Astrocyte (in vitro differentiated cells and primary cell): ENCODE results near the gene RPL10. TPM values are rescaled to one million over a fixed set of nuclear protein-coding genes. Genes with fewer than 3 reads are reported as not detected.

Experiments
- DNase-seq: peaks from one replicate; pipeline ENCODE4 v3.0.0-alpha.2; 2010; ENCODE audit warnings: low read depth
- FAIRE-seq: peaks from 2 replicates; lab custom pipeline; 2011; peaks lifted over from hg19 to GRCh38; lab: Jason Lieb, UNC
- H2AFZ ChIP-seq: 2 replicates; pipeline ENCODE4 v1.6.0; 2012; ENCODE audit warnings: low read depth, low read length, inconsistent platforms
- H3K27ac ChIP-seq: 2 replicates; pipeline ENCODE4 v1.5.1; 2011; ENCODE audit warnings: low read depth, low read length, inconsistent platforms
- H3K27me3 ChIP-seq: 2 replicates; pipeline ENCODE4 v1.6.0; 2011; ENCODE audit warnings: low read length, inconsistent platforms; ENCODE audit not compliant: insufficient read depth
- H3K36me3 ChIP-seq: 2 replicates; pipeline ENCODE4 v1.5.1; 2011; ENCODE audit warnings: low read length, inconsistent platforms; ENCODE audit not compliant: insufficient read depth
- H3K4me1 ChIP-seq: 2 replicates; pipeline ENCODE4 v1.5.1; 2011; ENCODE audit warnings: low read length, inconsistent platforms; ENCODE audit not compliant: insufficient read depth
- H3K4me2 ChIP-seq: 2 replicates; pipeline ENCODE4 v1.6.0; 2012; ENCODE audit warnings: low read length, inconsistent platforms
- H3K4me3 ChIP-seq: 2 replicates; pipeline ENCODE4 v1.5.1; 2011; ENCODE audit warnings: low read depth, mild to moderate bottlenecking, low read length, inconsistent platforms; ENCODE audit not compliant: insufficient read depth
- H3K79me2 ChIP-seq: 2 replicates; pipeline ENCODE4 v1.6.0; 2012; ENCODE audit warnings: mild to moderate bottlenecking, low read length, inconsistent platforms; ENCODE audit not compliant: insufficient read depth
- H3K9ac ChIP-seq: 2 replicates; pipeline ENCODE4 v1.6.0; 2012; ENCODE audit warnings: mild to moderate bottlenecking, low read length, inconsistent platforms
- H3K9me3 ChIP-seq: 2 replicates; pipeline ENCODE4 v1.5.1; 2012; ENCODE audit warnings: low read depth, mild to moderate bottlenecking, low read length, inconsistent platforms; ENCODE audit not compliant: insufficient read depth
- H4K20me1 ChIP-seq: 2 replicates; pipeline ENCODE4 v1.6.0; 2012; ENCODE audit warnings: low read length, inconsistent platforms; ENCODE audit not compliant: insufficient read depth
- H3K27ac Mint-ChIP-seq: one replicate; pipeline ENCODE4 v1.8.0; 2021; ENCODE audit warnings: mild to moderate bottlenecking, mixed read lengths; ENCODE audit not compliant: unreplicated experiment
- H3K27me3 Mint-ChIP-seq: one replicate; pipeline ENCODE4 v1.8.0; 2021; ENCODE audit warnings: low read depth, mixed read lengths; ENCODE audit not compliant: unreplicated experiment
- H3K36me3 Mint-ChIP-seq: one replicate; pipeline ENCODE4 v1.8.0; 2021; ENCODE audit warnings: low read depth, mixed read lengths; ENCODE audit not compliant: unreplicated experiment
- H3K4me1 Mint-ChIP-seq: one replicate; pipeline ENCODE4 v1.8.0; 2021; ENCODE audit warnings: low read depth, mixed read lengths; ENCODE audit not compliant: unreplicated experiment
- H3K4me3 Mint-ChIP-seq: one replicate; pipeline ENCODE4 v1.8.0; 2021; ENCODE audit warnings: mild to moderate bottlenecking, moderate library complexity, mixed read lengths; ENCODE audit not compliant: unreplicated experiment
- H3K9me3 Mint-ChIP-seq: one replicate; pipeline ENCODE4 v1.8.0; 2021; ENCODE audit warnings: mild to moderate bottlenecking, mixed read lengths; ENCODE audit not compliant: unreplicated experiment
- EZH2 ChIP-seq: IDR thresholded peaks from 2 replicates; pipeline ENCODE4 v1.6.1; 2012; ENCODE audit warnings: mild to moderate bottlenecking, low read length, inconsistent platforms; ENCODE audit not compliant: insufficient read depth
- total RNA-seq: library from RNA; stranded (reverse); gene quantifications from 2 replicates; pipeline ENCODE4 v1.2.1, GENCODE V29; 2021
- TF ChIP-seq, protein P1 (sequence below): IDR thresholded peaks from 2 replicates; pipeline ENCODE4 v1.5.1; 2011; ENCODE audit warnings: low read depth, mild to moderate bottlenecking, inconsistent platforms, low read length, moderate library complexity; ENCODE audit not compliant: insufficient read depth

The RPL10 gene
- total RNA-seq, 1 donor from 2014 or later = 1,967 TPM

DNA sequence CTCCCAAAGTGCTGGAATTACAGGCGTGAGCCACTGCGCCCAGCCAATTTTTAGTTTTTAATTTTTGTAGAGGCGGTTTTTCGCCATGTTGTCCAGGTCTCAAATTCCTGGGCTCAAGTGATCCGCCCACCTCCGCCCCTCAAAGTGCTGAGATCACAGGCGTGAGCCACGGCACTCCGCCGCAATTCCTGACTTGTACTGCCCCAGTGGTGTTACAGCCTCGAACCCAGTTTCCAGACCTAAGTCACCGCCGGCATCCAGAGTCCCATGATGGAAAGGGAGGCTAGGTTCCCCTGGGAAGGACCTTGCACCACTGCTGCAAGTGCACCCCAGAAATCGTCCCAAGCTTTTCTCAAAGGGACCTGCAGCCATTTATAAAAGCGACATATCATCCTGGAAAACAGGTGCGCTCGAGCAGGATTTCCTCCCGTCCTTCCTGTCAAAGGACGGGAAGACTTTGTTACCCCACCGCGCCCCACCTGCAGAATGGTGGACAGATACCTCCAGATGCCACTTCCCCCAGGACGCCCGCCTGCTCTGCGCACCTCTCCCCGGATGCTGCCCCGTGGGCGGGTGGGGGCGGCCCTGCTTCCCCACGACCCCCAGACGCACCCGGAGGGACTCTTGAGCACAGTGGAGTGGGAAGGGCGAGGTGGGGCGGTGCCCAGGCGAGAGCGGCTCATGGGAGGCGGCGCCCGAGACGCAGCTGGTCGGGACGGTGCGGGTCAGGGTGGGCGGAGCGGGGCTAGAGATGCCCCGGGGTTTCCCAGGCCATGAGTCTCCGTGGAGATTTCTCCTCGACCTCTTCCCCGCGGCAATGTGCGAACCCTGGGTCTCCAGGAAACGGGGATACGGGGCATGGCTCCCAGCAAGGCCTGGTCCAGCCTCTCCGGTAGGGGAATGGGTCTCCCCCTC is 947 bp upstream of the RPL10 start:
- DNase-seq = peak; percentile 25
- peaks cover 14% of the 10 kb centered on the region for H3K36me3 ChIP-seq
- Mint-ChIP-seq H3K36me3 (peaks cover 13% of the 10 kb centered on the region), H3K27me3 (no peaks in the 10 kb centered on the region), H3K9me3 (no peaks in the 10 kb centered on the region), H3K4me1 (peaks cover 7% of the 10 kb centered on the region), H3K27ac (peak overlapping the region; percentile 99), H3K4me3 (peak overlapping the region; percentile 98)
- H3K27me3 ChIP-seq = no peaks in the 10 kb centered on the region
- peak overlapping the region; percentile 59 for H3K4me3 ChIP-seq
- H4K20me1 ChIP-seq = peaks cover 34% of the 10 kb centered on the region
- no peak for FAIRE-seq
- H3K27ac ChIP-seq = peak overlapping the region; percentile 96
- H3K9ac ChIP-seq = peak overlapping the region; percentile 98
- peak overlapping the region; percentile 92 for H3K4me2 ChIP-seq
- no peaks in the 10 kb centered on the region for H3K9me3 ChIP-seq
- peak overlapping the region; percentile 23 for H2AFZ ChIP-seq
- peaks cover 4% of the 10 kb centered on the region for H3K4me1 ChIP-seq
- TF ChIP-seq EZH2 = no peak
- TF ChIP-seq, protein P1, sequence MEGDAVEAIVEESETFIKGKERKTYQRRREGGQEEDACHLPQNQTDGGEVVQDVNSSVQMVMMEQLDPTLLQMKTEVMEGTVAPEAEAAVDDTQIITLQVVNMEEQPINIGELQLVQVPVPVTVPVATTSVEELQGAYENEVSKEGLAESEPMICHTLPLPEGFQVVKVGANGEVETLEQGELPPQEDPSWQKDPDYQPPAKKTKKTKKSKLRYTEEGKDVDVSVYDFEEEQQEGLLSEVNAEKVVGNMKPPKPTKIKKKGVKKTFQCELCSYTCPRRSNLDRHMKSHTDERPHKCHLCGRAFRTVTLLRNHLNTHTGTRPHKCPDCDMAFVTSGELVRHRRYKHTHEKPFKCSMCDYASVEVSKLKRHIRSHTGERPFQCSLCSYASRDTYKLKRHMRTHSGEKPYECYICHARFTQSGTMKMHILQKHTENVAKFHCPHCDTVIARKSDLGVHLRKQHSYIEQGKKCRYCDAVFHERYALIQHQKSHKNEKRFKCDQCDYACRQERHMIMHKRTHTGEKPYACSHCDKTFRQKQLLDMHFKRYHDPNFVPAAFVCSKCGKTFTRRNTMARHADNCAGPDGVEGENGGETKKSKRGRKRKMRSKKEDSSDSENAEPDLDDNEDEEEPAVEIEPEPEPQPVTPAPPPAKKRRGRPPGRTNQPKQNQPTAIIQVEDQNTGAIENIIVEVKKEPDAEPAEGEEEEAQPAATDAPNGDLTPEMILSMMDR = no peak
- peaks cover 26% of the 10 kb centered on the region for H3K79me2 ChIP-seq

DNA sequence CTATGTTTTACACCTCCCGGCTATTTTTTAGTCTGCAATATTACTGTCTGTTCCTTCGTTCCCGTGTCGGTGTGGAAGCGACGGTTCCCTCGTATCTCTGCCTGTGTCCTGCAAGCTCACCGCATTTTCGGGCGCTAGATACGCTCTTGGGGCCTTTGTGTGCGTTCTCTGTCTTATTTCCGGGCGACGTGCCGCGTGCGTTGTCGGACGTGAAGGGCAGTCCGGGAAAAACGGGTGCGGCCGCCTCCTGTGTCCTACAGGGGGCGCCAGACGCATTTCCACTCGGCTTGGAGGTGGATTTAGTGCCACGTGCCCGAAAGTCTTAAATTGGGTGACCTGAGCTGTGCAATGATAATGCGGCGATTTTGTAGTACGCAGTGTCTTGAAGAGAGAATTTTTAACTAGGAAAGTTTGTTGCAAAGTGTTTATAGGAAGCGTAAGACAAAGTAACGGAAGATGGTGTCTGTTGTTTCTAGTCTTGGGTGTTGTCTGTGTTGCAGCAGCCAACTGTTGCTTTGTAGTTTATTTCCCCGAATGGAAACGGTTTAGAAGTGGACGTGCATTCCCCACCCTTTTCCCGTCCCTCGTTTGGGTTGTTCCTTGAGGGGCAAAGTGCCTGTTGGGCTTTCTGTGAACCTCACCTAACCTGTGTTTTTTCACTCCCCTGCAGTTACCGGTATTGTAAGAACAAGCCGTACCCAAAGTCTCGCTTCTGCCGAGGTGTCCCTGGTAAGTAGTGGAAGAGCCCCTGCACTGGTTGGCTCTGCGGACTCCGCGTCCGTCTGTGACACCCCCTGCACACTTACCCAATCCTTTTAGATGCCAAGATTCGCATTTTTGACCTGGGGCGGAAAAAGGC is 720 bp downstream of the RPL10 start:
- H3K27ac Mint-ChIP-seq = peak overlapping the region; percentile 99
- H3K79me2 ChIP-seq = peaks cover 26% of the 10 kb centered on the region
- TF ChIP-seq, protein P1 = peak; percentile 71
- TF ChIP-seq EZH2 = no peak
- DNase-seq (peak; percentile 40), FAIRE-seq (no peak)
- no peaks in the 10 kb centered on the region for H3K9me3 ChIP-seq
- no peaks in the 10 kb centered on the region for H3K27me3 Mint-ChIP-seq
- H3K27me3 ChIP-seq = no peaks in the 10 kb centered on the region
- H3K4me3 Mint-ChIP-seq = peak overlapping the region; percentile 98
- H2AFZ ChIP-seq = no peak overlapping the region
- H3K4me3 ChIP-seq = peak overlapping the region; percentile 91
- H3K4me1 ChIP-seq = peaks cover 4% of the 10 kb centered on the region
- peaks cover 13% of the 10 kb centered on the region for H3K36me3 Mint-ChIP-seq
- peak overlapping the region; percentile 98 for H3K9ac ChIP-seq
- no peaks in the 10 kb centered on the region for H3K9me3 Mint-ChIP-seq
- peaks cover 14% of the 10 kb centered on the region for H3K36me3 ChIP-seq
- peaks cover 37% of the 10 kb centered on the region for H4K20me1 ChIP-seq
- H3K4me2 ChIP-seq = peak overlapping the region; percentile 92
- peak overlapping the region; percentile 96 for H3K27ac ChIP-seq
- H3K4me1 Mint-ChIP-seq = peaks cover 7% of the 10 kb centered on the region
